T-helper 2 cell treated with Interferon-gamma antibody and Interleukin-4, amounts not matched to agents 5 μg/mL and 100 μg/mL, for 36 hours (primary cell): Measurements from ENCODE around the gene NES.
A peak's percentile ranks its signal among the peaks of the same experiment; 100 is the strongest.
"Not testable (repeated sequence)": the region's sequence is repeated elsewhere in the genome, so short reads cannot be mapped to it uniquely, and the experiment has no call there.

Experiments used
- DNase-seq: peaks from one replicate; pipeline ENCODE4 v3.0.0; 2021; ENCODE audit warnings: low spot score
- H3K27ac Mint-ChIP-seq: one replicate; pipeline ENCODE4 v1.8.0; 2021; ENCODE audit warnings: mild to moderate bottlenecking, mixed read lengths
- H3K27me3 Mint-ChIP-seq: one replicate; pipeline ENCODE4 v1.8.0; 2021; ENCODE audit warnings: low read depth, mixed read lengths
- H3K36me3 Mint-ChIP-seq: one replicate; pipeline ENCODE4 v1.8.0; 2021; ENCODE audit warnings: low read depth, mixed read lengths
- H3K4me1 Mint-ChIP-seq: one replicate; pipeline ENCODE4 v1.8.0; 2021; ENCODE audit warnings: low read depth, mixed read lengths
- H3K4me3 Mint-ChIP-seq: one replicate; pipeline ENCODE4 v1.8.0; 2022; ENCODE audit warnings: mild to moderate bottlenecking, moderate library complexity, mixed read lengths
- H3K9me3 Mint-ChIP-seq: one replicate; pipeline ENCODE4 v1.8.0; 2021; ENCODE audit warnings: mixed read lengths

Gene NES

DNA sequence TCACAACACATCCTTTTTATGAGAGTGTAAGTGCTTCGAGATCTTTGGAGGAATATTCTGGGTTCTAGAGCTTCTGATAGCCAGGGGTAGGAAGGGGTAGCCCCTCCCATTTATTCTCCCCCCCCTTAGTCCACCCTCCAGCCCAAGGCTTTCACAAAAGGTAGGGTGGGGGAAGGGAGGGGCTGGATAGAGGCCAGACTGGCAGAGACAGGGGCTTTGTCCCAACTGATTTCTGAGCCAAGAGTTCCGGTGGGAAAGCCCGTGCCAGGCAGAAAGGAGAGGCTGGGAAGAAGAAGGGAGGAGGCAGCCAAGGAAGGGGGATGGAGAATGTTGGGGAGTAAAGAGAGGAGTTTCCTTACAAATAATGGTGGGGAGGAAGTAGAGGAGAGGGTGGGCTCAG, 32.2 kb downstream of the NES start:
- no peak overlapping the region for H3K4me3 Mint-ChIP-seq
- H3K36me3 Mint-ChIP-seq: no peaks in the 10 kb centered on the region
- peaks cover 25% of the 10 kb centered on the region for H3K4me1 Mint-ChIP-seq
- H3K27ac Mint-ChIP-seq: no peak overlapping the region
- no peak for DNase-seq
- no peaks in the 10 kb centered on the region for H3K9me3 Mint-ChIP-seq
- peaks cover 76% of the 10 kb centered on the region for H3K27me3 Mint-ChIP-seq

DNA sequence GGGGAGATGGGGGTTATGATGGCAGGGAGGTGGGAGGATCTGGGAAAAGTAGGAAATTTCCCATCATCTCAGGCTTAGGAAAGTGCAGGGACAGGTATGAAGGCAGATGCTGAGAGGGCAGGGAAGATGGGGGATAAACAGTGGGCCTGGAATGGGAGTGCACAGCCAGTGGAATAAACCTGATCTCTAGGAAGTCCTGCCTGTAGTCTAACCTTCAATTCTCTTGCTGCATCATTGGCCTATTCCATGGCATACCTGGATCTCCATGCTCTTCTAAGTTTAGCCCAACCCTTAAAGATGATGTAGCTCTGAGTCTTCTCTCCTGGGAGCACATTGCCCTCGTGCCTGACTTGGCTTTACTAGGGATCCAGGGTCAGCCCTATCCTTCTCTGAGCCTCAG, 32.6 kb downstream of the NES start:
- Mint-ChIP-seq H3K27ac (no peak overlapping the region), H3K9me3 (no peaks in the 10 kb centered on the region), H3K36me3 (no peaks in the 10 kb centered on the region), H3K4me3 (no peak overlapping the region), H3K4me1 (peaks cover 25% of the 10 kb centered on the region), H3K27me3 (peaks cover 78% of the 10 kb centered on the region)
- DNase-seq: no peak

DNA sequence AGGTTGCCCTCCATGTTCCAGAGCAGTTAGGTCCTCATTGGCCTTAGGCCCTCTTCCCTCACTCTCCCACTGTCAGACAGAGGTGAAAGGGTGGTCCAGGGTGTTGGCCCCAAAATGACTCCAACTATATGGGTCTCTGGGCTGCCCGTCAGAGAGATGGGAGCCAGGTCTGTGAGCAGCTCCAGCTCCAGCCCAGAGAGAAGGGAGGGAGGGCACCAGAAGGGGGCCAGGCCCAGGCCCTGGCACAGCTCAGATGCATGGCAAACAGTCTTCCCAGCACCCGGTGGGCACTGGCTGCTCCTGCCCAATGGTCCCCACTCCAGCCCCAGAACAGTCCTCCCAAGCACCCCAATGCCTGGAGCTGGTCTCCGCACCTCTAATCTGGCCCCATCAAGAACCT, 33.1 kb downstream of the NES start:
- Mint-ChIP-seq H3K27me3 (peaks cover 80% of the 10 kb centered on the region), H3K36me3 (no peaks in the 10 kb centered on the region), H3K4me1 (peaks cover 25% of the 10 kb centered on the region), H3K27ac (no peak overlapping the region), H3K4me3 (no peak overlapping the region), H3K9me3 (no peaks in the 10 kb centered on the region)
- DNase-seq: no peak

DNA sequence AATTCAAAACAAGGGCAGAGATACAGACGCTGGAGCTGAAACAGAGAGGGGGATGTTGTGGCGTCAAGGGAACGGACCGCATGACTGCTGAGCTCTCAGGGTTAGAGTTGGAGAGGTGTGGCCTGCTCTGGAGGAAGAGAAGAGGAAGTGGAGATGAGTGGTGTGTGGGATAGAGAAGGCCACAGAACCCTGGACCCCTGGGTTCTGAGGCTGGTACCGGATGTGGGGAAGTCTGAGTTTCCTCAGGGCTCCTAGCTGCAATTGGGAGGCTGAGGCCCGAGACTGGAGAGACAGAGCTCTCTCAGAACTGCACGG, 33.5 kb downstream of the NES start:
- peaks cover 80% of the 10 kb centered on the region for H3K27me3 Mint-ChIP-seq
- H3K36me3 Mint-ChIP-seq: no peaks in the 10 kb centered on the region
- H3K9me3 Mint-ChIP-seq: no peaks in the 10 kb centered on the region
- peak; percentile 31 for DNase-seq
- H3K4me3 Mint-ChIP-seq: peak overlapping the region; percentile 18
- H3K4me1 Mint-ChIP-seq: peaks cover 25% of the 10 kb centered on the region
- H3K27ac Mint-ChIP-seq: peak overlapping the region; percentile 15

DNA sequence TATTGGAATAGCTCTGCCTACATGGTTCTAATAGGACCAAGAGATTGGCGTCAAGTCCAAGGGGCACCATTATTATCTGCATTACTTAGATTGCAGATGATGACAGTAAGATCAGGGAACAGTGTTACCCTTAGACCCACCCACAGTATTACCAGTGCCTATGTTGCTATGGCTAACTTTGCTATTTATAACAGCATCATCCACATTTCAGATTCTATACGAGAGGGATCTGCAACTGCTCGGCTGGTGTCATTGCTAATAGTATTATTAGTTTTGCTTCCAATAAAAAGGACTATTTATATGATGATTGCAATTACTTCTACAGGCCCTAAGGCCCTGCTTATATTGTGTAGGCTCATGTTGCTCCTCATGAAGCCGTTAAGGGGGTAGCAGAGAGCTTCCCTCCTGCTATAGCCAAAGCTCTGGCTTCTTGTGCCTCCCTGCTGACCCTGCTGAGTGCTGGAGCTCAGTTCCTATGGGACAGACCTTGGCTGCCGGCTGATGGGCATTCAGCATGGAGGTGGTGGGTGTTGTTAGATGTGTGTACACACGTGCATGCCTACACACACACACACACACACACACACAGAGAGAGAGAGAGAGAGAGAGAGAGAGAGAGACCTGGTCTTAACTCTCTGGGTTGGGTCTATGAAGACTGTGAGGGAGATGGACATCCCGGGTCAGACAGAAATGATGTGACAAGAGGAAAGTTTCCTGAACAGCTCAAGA, 34.0 kb downstream of the NES start:
- Mint-ChIP-seq H3K27me3 (peaks cover 82% of the 10 kb centered on the region), H3K27ac (peak overlapping the region; percentile 15), H3K4me1 (peaks cover 25% of the 10 kb centered on the region), H3K9me3 (no peaks in the 10 kb centered on the region), H3K36me3 (no peaks in the 10 kb centered on the region), H3K4me3 (peak overlapping the region; percentile 41)
- DNase-seq: no peak

DNA sequence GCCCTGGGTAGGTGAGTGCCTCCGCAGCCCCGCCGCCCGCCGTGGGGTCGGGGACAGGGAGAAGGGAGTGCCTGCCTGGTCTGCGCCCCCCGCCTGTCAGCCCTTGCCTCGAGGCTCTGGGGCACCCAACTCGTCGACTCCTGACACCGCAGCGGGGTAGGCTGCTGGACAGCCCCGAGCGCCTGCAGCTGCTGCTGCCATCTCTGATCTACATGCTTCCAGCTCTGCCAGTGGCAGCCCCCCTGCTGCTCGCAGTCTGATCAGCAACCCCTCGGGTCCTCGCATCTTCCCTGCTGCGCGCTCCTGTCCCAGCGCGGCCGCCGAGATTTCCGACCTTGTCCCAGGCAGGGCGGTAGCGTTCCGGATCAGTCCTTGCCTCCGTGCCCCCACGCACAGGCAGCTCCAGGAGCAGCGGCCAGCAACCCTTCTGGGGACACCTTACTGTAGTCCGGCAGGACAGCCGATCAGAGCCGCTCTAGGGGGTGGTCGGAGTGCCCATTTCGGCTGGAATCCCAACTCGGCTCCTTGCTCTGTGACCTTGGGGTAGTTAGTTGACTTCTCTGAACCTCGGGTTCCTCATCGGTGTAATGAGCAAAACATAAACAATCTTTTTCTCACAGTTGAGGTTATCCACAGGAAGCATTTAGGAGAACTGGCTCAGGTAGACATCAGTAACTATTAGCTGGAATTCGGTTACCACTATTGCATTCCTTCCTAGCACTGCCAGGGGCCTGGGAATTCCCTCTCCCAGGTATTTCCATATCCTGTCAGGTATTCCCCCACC, 34.8 kb downstream of the NES start:
- H3K9me3 Mint-ChIP-seq: no peaks in the 10 kb centered on the region
- H3K27me3 Mint-ChIP-seq: peaks cover 78% of the 10 kb centered on the region
- H3K27ac Mint-ChIP-seq: no peak overlapping the region
- DNase-seq: no peak
- peak overlapping the region; percentile 41 for H3K4me3 Mint-ChIP-seq
- H3K36me3 Mint-ChIP-seq: no peaks in the 10 kb centered on the region
- peaks cover 25% of the 10 kb centered on the region for H3K4me1 Mint-ChIP-seq

DNA sequence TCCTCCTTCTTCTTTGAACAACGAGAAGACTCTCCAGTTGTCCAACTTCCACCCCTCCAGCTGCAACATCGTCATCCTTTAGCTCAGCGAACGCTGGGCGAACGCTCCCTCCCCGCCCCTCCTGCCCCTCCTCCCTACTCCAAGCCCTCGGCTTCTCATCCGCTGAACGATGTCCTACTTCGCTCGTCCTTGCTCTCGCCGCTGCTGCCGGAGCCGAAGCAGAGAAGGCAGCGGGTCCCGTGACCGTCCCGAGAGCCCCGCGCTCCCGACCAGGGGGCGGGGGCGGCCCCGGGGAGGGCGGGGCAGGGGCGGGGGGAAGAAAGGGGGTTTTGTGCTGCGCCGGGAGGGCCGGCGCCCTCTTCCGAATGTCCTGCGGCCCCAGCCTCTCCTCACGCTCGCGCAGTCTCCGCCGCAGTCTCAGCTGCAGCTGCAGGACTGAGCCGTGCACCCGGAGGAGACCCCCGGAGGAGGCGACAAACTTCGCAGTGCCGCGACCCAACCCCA, 35.4 kb downstream of the NES start, which contains the start of gene BCAN:
TSS of gene BCAN (plus strand) at position 357 of the 504 bp plus-strand sequence. CDS start 3,938 bp downstream, outside the sequence.
- Mint-ChIP-seq H3K36me3 (no peaks in the 10 kb centered on the region), H3K27ac (no peak within 1 kb of the TSS), H3K4me1 (peaks cover 25% of the 10 kb centered on the region), H3K27me3 (peaks cover 76% of the 10 kb centered on the region), H3K4me3 (peak within 1 kb of the TSS; percentile 53), H3K9me3 (no peaks in the 10 kb centered on the region)
- no peak for DNase-seq

DNA sequence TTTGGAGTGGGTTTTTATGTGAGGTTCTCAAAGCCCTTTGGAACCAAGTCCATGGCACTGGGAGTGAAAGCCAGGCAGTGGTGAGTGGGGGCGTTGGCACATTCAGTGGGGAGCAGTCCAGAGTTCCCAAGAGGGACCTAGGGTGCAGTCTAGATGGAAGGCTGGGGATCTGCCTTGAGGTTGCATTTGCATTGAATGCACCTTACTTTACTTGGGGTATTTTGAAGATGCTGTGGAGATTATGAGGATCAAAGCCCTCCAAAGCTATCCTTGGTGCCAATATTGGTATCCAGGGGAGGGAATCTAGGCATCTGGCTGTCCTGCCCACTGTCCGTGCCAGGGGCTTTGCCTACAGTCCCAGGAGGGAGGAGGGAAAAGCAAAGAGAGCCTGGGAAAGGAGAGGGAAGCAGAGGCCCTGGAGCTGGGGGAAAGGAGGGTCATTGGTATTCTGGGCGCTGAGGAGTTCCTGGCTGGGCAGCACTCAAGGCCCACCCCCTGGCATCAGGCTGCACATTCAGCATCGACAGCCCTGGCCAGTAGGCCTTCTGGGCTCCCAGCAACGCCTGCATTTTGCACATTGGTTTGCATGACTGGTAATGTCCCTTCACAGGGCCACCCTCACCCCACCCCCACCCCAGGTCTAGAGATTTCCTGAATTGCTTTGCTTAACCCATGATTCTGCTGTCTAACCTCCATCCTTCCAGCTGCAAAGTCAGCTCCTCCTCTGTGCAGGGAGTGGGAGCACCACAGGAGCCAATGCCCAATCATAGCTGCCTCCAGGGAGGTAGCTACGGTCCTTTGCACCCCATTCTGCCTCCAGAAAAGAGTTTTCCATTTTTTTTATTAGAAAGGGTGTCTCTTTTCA, 36.1 kb downstream of the NES start:
- Mint-ChIP-seq H3K9me3 (no peaks in the 10 kb centered on the region), H3K27me3 (peaks cover 77% of the 10 kb centered on the region), H3K4me3 (peak overlapping the region; percentile 53), H3K27ac (no peak overlapping the region), H3K36me3 (no peaks in the 10 kb centered on the region), H3K4me1 (peaks cover 25% of the 10 kb centered on the region)
- DNase-seq: no peak

DNA sequence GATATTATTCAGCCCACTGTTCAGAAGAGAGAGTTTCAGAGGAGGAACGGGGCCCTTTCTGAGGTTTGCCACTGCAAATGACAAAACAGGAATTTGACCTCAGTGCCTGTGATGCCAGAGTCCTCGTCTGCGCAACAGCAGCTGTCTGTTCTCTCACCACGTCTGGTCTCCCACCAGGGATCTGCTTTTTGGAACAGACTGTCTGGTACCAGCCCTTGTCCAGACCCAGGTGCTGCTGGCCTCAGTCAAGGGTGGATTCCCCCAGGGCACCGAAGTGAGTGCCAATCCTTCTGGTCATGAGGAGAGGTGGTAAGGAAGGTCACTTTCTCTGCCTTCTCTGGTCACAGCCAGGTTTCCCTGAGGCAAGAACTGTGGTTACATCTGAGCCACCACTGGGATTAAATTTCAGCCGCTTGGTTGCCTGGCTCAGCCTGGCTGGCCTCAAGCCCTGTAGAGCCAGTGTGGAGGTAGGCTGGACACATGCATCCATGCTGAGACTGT, 37.6 kb downstream of the NES start:
- Mint-ChIP-seq H3K27me3 (peaks cover 70% of the 10 kb centered on the region), H3K4me3 (no peak overlapping the region), H3K9me3 (no peaks in the 10 kb centered on the region), H3K4me1 (peaks cover 19% of the 10 kb centered on the region), H3K27ac (no peak overlapping the region), H3K36me3 (no peaks in the 10 kb centered on the region)
- DNase-seq: no peak

DNA sequence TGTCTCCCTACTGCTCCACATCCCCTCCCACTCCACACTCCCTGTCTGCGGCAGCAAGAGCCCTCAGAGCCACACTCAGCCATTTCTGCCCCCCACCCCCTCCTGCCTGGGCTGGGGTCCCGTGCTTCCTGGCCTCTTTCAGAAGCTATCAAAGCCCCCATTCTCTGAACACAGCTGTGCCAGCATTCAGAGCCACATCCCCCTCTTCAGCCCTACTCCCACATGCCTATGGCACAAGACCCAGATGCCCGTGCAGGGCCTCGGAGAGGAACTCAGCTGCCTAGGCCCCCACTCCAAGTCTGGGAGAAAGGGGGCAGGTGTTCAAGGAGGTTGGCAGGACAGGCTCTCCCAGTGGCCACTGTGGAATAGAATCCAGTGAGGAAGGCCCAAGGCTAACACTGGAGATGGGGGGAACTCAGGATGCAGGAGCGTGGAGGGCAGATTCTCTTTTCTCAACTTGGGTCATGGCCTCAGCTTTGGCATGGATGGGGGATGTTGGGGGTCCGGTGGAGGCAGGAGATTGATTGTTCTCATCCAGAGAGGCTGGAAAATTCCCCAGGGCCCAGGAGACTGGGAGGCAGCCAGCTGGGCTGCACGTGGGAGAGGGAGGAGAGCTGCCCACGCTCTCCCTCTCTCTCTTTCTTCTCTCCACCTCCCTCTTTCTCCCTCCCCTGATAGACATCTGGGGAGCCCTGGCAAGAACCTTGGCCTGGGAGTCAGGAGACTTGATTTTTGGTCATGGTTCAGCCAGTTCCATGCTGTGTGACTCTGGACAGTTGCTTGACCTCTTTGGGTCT, 38.8 kb downstream of the NES start:
- H3K4me1 Mint-ChIP-seq: peaks cover 10% of the 10 kb centered on the region
- H3K36me3 Mint-ChIP-seq: no peaks in the 10 kb centered on the region
- no peaks in the 10 kb centered on the region for H3K9me3 Mint-ChIP-seq
- no peak for DNase-seq
- H3K27me3 Mint-ChIP-seq: peaks cover 70% of the 10 kb centered on the region
- no peak overlapping the region for H3K4me3 Mint-ChIP-seq
- no peak overlapping the region for H3K27ac Mint-ChIP-seq

DNA sequence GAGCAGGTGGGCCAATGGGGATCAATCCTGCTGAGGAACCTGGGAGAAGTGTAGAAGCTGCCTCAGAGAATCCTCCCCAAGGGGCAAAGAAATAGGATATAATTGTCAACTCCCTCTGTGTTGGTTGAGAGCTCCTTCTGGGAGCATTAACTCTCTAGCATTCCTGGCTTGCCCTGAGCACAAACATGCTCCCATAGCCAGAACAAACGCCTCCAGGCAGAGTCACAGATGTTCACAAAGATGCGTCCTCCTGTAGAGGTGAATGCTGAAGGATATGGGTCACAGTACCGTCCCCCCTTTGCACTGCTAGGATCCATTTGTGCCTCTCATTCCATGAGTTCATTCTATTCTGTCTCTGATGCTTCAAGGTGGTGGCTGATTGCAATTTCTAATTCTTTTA, 44.9 kb downstream of the NES start:
- Mint-ChIP-seq H3K4me3 (no peak overlapping the region), H3K4me1 (no peaks in the 10 kb centered on the region), H3K36me3 (no peaks in the 10 kb centered on the region), H3K9me3 (no peaks in the 10 kb centered on the region), H3K27ac (no peak overlapping the region), H3K27me3 (peaks cover 59% of the 10 kb centered on the region)
- DNase-seq: no peak

DNA sequence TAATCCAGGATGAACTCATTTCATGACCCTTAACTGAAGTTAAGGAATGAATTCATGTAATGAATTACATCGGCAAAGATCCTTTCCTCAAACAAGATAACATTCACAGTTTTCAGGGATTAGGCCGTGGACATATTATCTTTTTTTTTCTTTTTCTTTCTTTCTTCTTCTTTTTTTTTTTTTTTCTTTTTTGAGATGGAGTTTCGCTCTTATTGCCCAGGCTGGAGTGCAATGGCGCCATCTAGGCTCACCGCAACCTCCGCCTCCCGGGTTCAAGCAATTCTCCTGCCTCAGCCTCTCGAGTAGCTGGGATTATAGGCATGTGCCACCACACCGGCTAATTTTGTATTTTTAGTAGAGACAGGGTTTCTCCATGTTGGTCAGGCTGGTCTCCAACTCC, 46.1 kb downstream of the NES start:
- not testable (repeated sequence) for H3K4me3 Mint-ChIP-seq, H3K9me3 Mint-ChIP-seq

DNA sequence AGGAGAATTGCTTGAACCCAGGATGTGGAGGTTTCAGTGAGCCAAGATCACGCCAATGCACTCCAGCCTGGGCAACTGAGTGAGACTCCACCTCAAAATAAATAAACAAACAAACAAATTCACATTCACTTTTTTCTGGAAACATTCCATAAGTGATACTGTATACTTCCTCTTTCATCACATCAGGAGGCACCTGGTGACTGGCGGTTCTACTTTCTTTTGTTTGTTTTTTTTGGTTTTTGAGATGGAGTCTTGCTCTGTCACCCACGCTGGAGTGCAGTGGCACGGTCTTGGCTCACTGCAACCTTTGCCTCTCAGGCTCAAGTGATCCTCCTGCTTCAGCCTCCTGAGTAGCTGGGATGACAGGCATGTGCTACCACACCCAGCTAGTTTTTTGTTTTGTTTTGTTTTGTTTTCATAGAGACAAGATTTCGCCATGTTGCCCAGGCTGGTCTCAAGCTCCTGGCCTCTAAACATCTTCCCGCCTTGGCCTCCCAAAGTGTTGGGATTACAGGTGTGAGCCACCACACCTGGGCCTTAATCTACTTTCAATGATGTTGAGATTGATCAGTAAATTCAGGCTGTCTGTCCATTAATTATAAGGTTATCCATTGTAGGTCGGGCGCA, 47.3 kb downstream of the NES start:
- Mint-ChIP-seq H3K27me3 (peaks cover 63% of the 10 kb centered on the region), H3K27ac (no peak overlapping the region), H3K36me3 (no peaks in the 10 kb centered on the region), H3K4me3 (no peak overlapping the region), H3K4me1 (peaks cover 5% of the 10 kb centered on the region), H3K9me3 (no peaks in the 10 kb centered on the region)
- no peak for DNase-seq

More for the DNA sequence above, 46.1 kb downstream of the NES start:
- not testable (repeated sequence) for H3K27ac Mint-ChIP-seq, H3K4me1 Mint-ChIP-seq, H3K36me3 Mint-ChIP-seq, DNase-seq
- H3K27me3 Mint-ChIP-seq: peaks cover 58% of the 10 kb centered on the region
